ENCODE data around the gene ATF7. TPM values are rescaled to one million over a fixed set of nuclear protein-coding genes. Genes with fewer than 3 reads are reported as not detected.

ATF7 gene
- polyA plus RNA-seq, 2 of the 4 experiments (the other 2 are of a cell fraction) = 22.9 to 38.9 TPM

DNA sequence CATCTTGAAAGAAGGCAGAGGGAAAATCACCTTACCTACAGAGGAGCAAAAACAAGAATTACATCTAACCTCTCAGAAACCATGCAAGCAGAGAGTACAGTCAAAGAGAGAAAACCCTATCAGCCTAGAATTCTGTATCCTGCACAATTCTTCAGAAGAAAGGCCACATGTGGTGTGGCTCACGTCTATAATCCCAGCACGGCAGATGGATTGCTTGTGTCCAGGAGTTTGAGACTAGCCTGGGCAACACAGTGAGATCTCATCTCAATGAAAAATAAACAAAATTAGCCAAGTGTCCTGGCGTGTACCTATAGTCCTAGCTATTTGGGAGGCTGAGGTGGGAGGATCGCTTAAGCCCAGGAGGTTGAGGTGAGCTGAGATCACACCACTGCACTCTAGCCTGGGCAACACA lies 48.2 kb downstream of the ATF7 start:
- ATAC-seq (no peak; a peak in 1 of 6 replicates), DNase-seq (ENCODE audit: low read depth in 1 of 2, low spot score in 1 of 2) (no peak), FAIRE-seq (no peak)
- ChIA-PET CTCF (interaction anchor here (0.8 to 1.3 kb wide), 2 partner anchors 13 to 35 kb away, joined by 4 read pairs; no protein-coding TSS in a partner anchor), POLR2A (no interaction called here)
- no peak for TF ChIP-seq HEYL (CRISPR knock-in tag; IDR thresholded peaks at IDR 0.05)
- no peak for TF ChIP-seq KDM5A (IDR thresholded peaks at IDR 0.05)
- Histone ChIP-seq H3K4me1 (peaks cover 23% of the 10 kb centered on the region), H3K27ac (no peak overlapping the region), H3K9me3 (no peaks in the 10 kb centered on the region), H3K4me3 (no peak overlapping the region), H3K4me2 (no peak overlapping the region)
- 91% methylated on average over 4 of the region's 4 CpGs for WGBS (ENCODE audit: missing lambda C conversion rate)

DNA sequence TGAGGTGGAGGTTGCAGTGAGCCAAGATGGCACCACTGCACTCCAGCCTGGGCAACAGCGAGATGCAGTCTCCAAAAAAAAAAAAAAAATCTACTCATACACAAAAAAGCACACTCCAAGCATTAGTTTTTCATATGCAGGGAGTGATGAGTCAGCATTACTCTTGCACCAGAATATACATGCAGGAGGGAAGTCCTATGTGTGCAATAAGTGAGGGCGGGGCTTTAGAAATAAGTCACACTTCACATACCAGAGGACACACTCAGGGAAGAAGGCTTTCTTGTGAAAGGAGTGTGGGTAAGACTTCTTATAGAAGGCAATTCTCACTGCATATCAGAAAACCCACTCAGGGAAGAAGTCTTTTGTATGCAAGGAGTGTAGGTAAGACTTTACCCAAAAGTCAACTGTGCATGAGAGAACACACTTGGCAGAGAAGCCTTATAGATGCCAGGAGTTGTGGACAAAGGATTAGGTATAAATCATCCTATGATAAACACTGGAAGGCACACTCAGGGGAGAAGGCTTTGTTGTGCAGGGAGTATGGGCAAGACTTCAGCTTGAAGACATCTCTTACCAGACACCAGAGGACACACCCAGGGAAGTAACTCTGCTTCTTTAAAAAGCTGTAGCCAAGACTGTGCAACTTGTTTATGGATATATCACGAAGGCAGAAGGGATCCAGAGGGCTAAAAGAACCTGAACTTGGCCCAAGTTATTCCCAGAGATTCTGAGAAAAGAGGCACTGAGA lies 50.5 kb downstream of the ATF7 start:
- H3K27ac ChIP-seq = peak overlapping the region; percentile 52 to 63; a peak in 5 of 6 replicates
- FAIRE-seq (no peak), ATAC-seq (peak; percentile 76 to 80; a peak in 5 of 6 replicates), DNase-seq (ENCODE audit: low read depth in 1 of 2, low spot score in 1 of 2) (peak; percentile 42 to 63)
- H3K4me2 ChIP-seq = peak overlapping the region; percentile 61
- H3K4me1 ChIP-seq = peaks cover 23% of the 10 kb centered on the region
- H3K4me3 ChIP-seq = no peak overlapping the region
- no peaks in the 10 kb centered on the region for H3K9me3 ChIP-seq
- 54% methylated on average over 3 of the region's 3 CpGs for WGBS (ENCODE audit: missing lambda C conversion rate)
- ChIA-PET POLR2A (no interaction called here), CTCF (interaction anchor here (0.8 to 1.1 kb wide), 2 partner anchors 32 to 101 kb away, joined by 3 read pairs; no protein-coding TSS in a partner anchor)
- TF ChIP-seq NFE2L2 (conservative IDR thresholded peaks at IDR 0.05; ENCODE audit: low read length) = peak; percentile 30; the same call in 1 of the 2 replicates
- TF ChIP-seq, protein P1, sequence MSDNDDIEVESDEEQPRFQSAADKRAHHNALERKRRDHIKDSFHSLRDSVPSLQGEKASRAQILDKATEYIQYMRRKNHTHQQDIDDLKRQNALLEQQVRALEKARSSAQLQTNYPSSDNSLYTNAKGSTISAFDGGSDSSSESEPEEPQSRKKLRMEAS (IDR thresholded peaks at IDR 0.05) = no peak
- no peak for TF ChIP-seq NPAS2 (CRISPR knock-in tag; IDR thresholded peaks at IDR 0.05; ENCODE audit: borderline replicate concordance)
- TF ChIP-seq MAFK (IDR thresholded peaks at IDR 0.05; ENCODE audit: partially characterized antibody) = peak; percentile 100
- no peak for TF ChIP-seq HOXB13 (CRISPR knock-in tag; IDR thresholded peaks at IDR 0.05; ENCODE audit: low read depth)
- TF ChIP-seq SREBF2 (IDR thresholded peaks at IDR 0.05) = no peak
- no peak for TF ChIP-seq JUNB (IDR thresholded peaks at IDR 0.05)
- no peak for TF ChIP-seq HOXB5 (CRISPR knock-in tag; IDR thresholded peaks at IDR 0.05)
- TF ChIP-seq POLR2A (IDR thresholded peaks at IDR 0.05; ENCODE audit: low read length) = no peak
- TF ChIP-seq RFX5 (IDR thresholded peaks at IDR 0.05) = no peak
- TF ChIP-seq ESRRA (IDR thresholded peaks at IDR 0.05; ENCODE audit: borderline replicate concordance, low read length) = no peak
- TF ChIP-seq EHF (CRISPR knock-in tag; IDR thresholded peaks at IDR 0.05) = no peak
- TF ChIP-seq, protein P2, sequence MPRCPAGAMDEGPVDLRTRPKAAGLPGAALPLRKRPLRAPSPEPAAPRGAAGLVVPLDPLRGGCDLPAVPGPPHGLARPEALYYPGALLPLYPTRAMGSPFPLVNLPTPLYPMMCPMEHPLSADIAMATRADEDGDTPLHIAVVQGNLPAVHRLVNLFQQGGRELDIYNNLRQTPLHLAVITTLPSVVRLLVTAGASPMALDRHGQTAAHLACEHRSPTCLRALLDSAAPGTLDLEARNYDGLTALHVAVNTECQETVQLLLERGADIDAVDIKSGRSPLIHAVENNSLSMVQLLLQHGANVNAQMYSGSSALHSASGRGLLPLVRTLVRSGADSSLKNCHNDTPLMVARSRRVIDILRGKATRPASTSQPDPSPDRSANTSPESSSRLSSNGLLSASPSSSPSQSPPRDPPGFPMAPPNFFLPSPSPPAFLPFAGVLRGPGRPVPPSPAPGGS (IDR thresholded peaks at IDR 0.05) = no peak
- peak in 1 of 2 experiments; percentile 39; a peak in 1 of 4 replicates for TF ChIP-seq CEBPB (IDR thresholded peaks at IDR 0.05)
- TF ChIP-seq, protein P3, sequence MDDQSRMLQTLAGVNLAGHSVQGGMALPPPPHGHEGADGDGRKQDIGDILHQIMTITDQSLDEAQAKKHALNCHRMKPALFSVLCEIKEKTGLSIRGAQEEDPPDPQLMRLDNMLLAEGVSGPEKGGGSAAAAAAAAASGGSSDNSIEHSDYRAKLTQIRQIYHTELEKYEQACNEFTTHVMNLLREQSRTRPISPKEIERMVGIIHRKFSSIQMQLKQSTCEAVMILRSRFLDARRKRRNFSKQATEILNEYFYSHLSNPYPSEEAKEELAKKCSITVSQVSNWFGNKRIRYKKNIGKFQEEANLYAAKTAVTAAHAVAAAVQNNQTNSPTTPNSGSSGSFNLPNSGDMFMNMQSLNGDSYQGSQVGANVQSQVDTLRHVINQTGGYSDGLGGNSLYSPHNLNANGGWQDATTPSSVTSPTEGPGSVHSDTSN (IDR thresholded peaks at IDR 0.05) = no peak
- TF ChIP-seq NR3C1 (IDR thresholded peaks at IDR 0.05) = no peak
- TF ChIP-seq MAZ (IDR thresholded peaks at IDR 0.05; ENCODE audit: borderline replicate concordance, low read depth, low read length) = no peak
- TF ChIP-seq FOSB (CRISPR knock-in tag; IDR thresholded peaks at IDR 0.05) = no peak
- no peak for TF ChIP-seq POLR2AphosphoS2 (conservative IDR thresholded peaks at IDR 0.05; ENCODE audit: low read length)
- TF ChIP-seq FOSL2 (IDR thresholded peaks at IDR 0.05) = no peak
- peak; percentile 34; the same call in 1 of the 2 replicates for TF ChIP-seq FOSL2 (CRISPR knock-in tag; IDR thresholded peaks at IDR 0.05)
